NB4 (cell line): ENCODE measurements around the gene TBCCD1.

Experiments used
- CTCF ChIP-seq: IDR thresholded peaks from one replicate; pipeline ENCODE4 v1.5.1; 2012; ENCODE audit warnings: low read depth, low read length
- MYC ChIP-seq: IDR thresholded peaks from 2 replicates; pipeline ENCODE4 v1.6.1; 2011; ENCODE audit warnings: low read depth, low read length

- TF ChIP-seq MYC (no peak), CTCF (no peak)
Observed at GRCh38 chr3:186523022-186523421, 44.1 kb downstream of the TBCCD1 start.
